WERI-Rb-1 (cell line): ENCODE results near the gene ZNF511.

Source experiments
- DNase-seq: peaks from one replicate; pipeline ENCODE4 v3.0.0-alpha.2; 2020
- H3K27ac ChIP-seq: fragments of 250-450 bp; sonication (Bioruptor Pico); 2 replicates; pipeline ENCODE4 v1.5.1; 2020; ENCODE audit warnings: mild to moderate bottlenecking, moderate library complexity
- H3K27me3 ChIP-seq: fragments of 250-450 bp; sonication (Bioruptor Pico); 2 replicates; pipeline ENCODE4 v1.5.1; 2021; ENCODE audit warnings: mild to moderate bottlenecking, low read depth, moderate library complexity; ENCODE audit not compliant: insufficient read depth, severe bottlenecking
- H3K36me3 ChIP-seq: fragments of 250-450 bp; sonication (Bioruptor Pico); 2 replicates; pipeline ENCODE4 v1.5.1; 2020; ENCODE audit warnings: mild to moderate bottlenecking, moderate library complexity
- H3K4me3 ChIP-seq: 2 replicates; pipeline ENCODE4 v1.5.1; 2011; ENCODE audit warnings: low read depth, mild to moderate bottlenecking, control low read depth, low read length
- H3K9me3 ChIP-seq: fragments of 250-450 bp; sonication (Bioruptor Pico); 2 replicates; pipeline ENCODE4 v1.5.1; 2021; ENCODE audit warnings: mild to moderate bottlenecking, moderate library complexity; ENCODE audit not compliant: severe bottlenecking
- TF ChIP-seq, protein P1 (sequence below): IDR thresholded peaks from 2 replicates; pipeline ENCODE4 v1.5.1; 2011; ENCODE audit warnings: low read depth, mild to moderate bottlenecking, control low read depth, inconsistent platforms, low read length

The ZNF511 gene

DNA sequence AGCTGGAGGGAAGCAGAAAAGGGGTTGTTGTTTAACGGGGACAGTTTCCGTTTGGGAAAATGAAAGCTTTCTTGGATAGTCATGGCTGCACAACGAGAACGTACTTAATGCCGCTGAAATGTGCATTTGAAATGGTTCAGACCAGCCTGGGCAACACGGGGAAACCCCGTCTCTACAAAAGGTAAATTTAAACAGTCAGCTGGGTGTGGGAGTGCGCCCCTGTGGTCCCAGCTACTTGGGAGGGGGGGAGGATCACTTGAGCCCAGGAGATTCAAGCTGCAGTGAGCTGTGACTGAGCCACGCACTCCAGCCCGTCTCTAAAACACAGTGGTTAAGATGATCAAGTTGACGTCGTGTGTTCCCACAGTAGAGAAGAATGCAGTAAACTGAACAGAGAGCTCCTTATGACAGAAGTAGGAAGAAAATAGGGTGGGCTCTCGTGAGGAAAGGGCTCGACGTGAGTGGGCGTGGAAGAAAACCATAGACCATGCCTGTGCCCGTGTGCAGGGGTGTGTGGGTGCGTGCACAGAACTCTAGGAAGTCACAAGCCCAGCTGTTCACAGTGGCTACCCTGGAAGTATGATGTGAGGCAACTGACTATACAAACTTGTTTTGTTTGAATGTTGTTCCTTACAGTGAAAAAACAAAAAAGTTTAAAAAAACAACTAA is 53.2 kb downstream of the ZNF511 start:
- no peak for DNase-seq
- Histone ChIP-seq H3K4me3 (no peak overlapping the region), H3K27me3 (no peaks in the 10 kb centered on the region), H3K9me3 (no peaks in the 10 kb centered on the region), H3K36me3 (peaks cover 22% of the 10 kb centered on the region), H3K27ac (no peak overlapping the region)
- TF ChIP-seq, protein P1, sequence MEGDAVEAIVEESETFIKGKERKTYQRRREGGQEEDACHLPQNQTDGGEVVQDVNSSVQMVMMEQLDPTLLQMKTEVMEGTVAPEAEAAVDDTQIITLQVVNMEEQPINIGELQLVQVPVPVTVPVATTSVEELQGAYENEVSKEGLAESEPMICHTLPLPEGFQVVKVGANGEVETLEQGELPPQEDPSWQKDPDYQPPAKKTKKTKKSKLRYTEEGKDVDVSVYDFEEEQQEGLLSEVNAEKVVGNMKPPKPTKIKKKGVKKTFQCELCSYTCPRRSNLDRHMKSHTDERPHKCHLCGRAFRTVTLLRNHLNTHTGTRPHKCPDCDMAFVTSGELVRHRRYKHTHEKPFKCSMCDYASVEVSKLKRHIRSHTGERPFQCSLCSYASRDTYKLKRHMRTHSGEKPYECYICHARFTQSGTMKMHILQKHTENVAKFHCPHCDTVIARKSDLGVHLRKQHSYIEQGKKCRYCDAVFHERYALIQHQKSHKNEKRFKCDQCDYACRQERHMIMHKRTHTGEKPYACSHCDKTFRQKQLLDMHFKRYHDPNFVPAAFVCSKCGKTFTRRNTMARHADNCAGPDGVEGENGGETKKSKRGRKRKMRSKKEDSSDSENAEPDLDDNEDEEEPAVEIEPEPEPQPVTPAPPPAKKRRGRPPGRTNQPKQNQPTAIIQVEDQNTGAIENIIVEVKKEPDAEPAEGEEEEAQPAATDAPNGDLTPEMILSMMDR = no peak
